Heart right ventricle (tissue), 16 donors: ENCODE results near the gene STK11. TPM values are rescaled to one million over a fixed set of nuclear protein-coding genes. Genes with fewer than 3 reads are reported as not detected.

Experiments used
- ATAC-seq, 8 donors: fragments of 200-7000 bp; cut with Tn5 transposase; one replicate each; pipeline ENCODE4 v1.9.1; 2020; ENCODE audit warnings: mild to moderate bottlenecking in 8 of 8, moderate library complexity in 8 of 8, moderate number of reproducible peaks in 1 of 8
- DNase-seq, 2 donors: peaks; one replicate each; pipeline ENCODE4 v3.0.0-alpha.2; 2020
- H3K27ac ChIP-seq, 10 donors: fragments of 200-600 bp; sonication (generic) in 2 of 10; one replicate each; pipeline versions ENCODE4 v1.5.0 to v1.8.0; 2020 to 2022; ENCODE audit warnings: mild to moderate bottlenecking in 3 of 10
- H3K27me3 ChIP-seq, 7 donors: fragments of 200-600 bp; one replicate each; pipeline ENCODE4 v1.8.0; 2021 to 2022; ENCODE audit warnings: mild to moderate bottlenecking in 2 of 7
- H3K36me3 ChIP-seq, 9 donors: fragments of 200-600 bp; sonication (generic) in 1 of 9; one replicate each; pipeline versions ENCODE4 v1.5.0 to v1.8.0; 2020 to 2022; ENCODE audit warnings: mild to moderate bottlenecking in 2 of 9
- H3K4me1 ChIP-seq, 9 donors: fragments of 200-600 bp; sonication (generic) in 1 of 9; one replicate each; pipeline versions ENCODE4 v1.5.0 to v1.8.0; 2020 to 2022; ENCODE audit warnings: mild to moderate bottlenecking in 4 of 9
- H3K4me3 ChIP-seq, 10 donors: fragments of 200-600 bp; sonication (generic) in 2 of 10; one replicate each; pipeline versions ENCODE4 v1.5.0 to v1.8.0; 2020 to 2022; ENCODE audit warnings: mild to moderate bottlenecking in 7 of 10, moderate library complexity in 2 of 10
- H3K9me3 ChIP-seq, 11 donors: fragments of 200-600 bp in 10 of 11; sonication (generic) in 2 of 11; one replicate each; pipeline versions ENCODE4 v1.5.0 to v1.8.0; 2013 to 2022; ENCODE audit warnings: mild to moderate bottlenecking in 2 of 11, control low read depth in 1 of 11, moderate library complexity in 1 of 11
- CTCF ChIP-seq, 9 donors: fragments of 200-600 bp; sonication (generic) in 2 of 9; IDR thresholded peaks; one replicate each; pipeline versions ENCODE4 v1.5.0 to v1.8.0; 2021 to 2022; ENCODE audit warnings: antibody characterized with exemption in 9 of 9, mild to moderate bottlenecking in 5 of 9, moderate library complexity in 1 of 9
- WGBS, 2 donors: extraction: QIAGEN DNeasy Blood & Tissue Kit; methylation state at CpG; one replicate each; pipeline ENCODE4 v1.1.7; 2013; ENCODE audit warnings: inconsistent platforms in 1 of 2; 5-methylcytosine and 5-hydroxymethylcytosine counted together
- intact Hi-C, 10 donors: fragments of 100-400 bp; cut with DNase I; formaldehyde crosslinking; loops; one replicate each; pipeline versions ENCODE4 v1.11.1 to v1.14.2; 2022
- polyA plus RNA-seq, 2 donors: library from polyadenylated mRNA; stranded (reverse); fragments of 200-250 nt; gene quantifications; one replicate each; pipeline ENCODE4 v1.2.3, GENCODE V29; 2013
- total RNA-seq, 10 donors: library from RNA; stranded (reverse); fragmentation: NEBNext Ultra II Directional in 3 of 10; extraction: Animal tissue kit (Norgen Biotek cat#: 25700) in 3 of 10; gene quantifications; one replicate each; pipeline versions ENCODE4 v1.2.1 to v1.2.4, GENCODE V29; 2021 to 2023
- donor health status: Arrhythmogenic right ventricular cardiomyopathy.
- donor health status: ischemic (EF 13 %, LVEDD 7.1; RV severe dilation, severe dysfunction).
- donor health status: healthy with polysubstance abuse.
- donor health status: DM: no; HTN: yes; CAD: no.
- donor health status: DM: no; HTN: no; CAD: no.
- donor health status: ischemic (EF 25% LVEDD 6.9; RV normal size, moderate dysfunction).
- donor health status: ischemic (EF 25% LVEDD 5.7; RV mildly dilated, moderate dysfunction).
- donor health status: healthy.
- donor health status: DM: yes; HTN: yes; CAD: no.
- donor health status: Ischemic cardiomyopathy.
- donor health status: ischemic (EF 35%, LVEDD 5.7; RV mildly dilated, moderate dysfunction).
- donor health status: nonischemic (EF 11% LVEDD 7.7; RV severe dilation, severe dysfunction).
- donor health status: DM: yes; HTN: yes; CAD: no.
- donor health status: PGD.
- donor health status: ischemic (EF 29% LVEDD 5.4; RV normal size, mild dysfunction).
- donor health status: nonischemic (EF 23%, LVEDD 6.1; RV moderate dilation, normal function).

STK11 gene
- total and polyA plus RNA-seq, 12 donors = 41.1 to 71.6 (median 46.6) TPM

GRCh38 chr19:1173159-1173844, 32.3 kb upstream of the STK11 start:
- no peak for TF ChIP-seq CTCF (IDR thresholded peaks at IDR 0.05)
- H3K4me3 ChIP-seq = peak overlapping the region; percentile 71 to 96 (median 80)
- H3K36me3 ChIP-seq = peaks cover 0 to 23% (median 0%) of the 10 kb centered on the region in 9 donors
- 3 to 4% methylated on average over 47 of the region's 47 CpGs for WGBS, 2 donors
- peak overlapping the region; percentile 70 to 98 (median 92) for H3K27ac ChIP-seq
- H3K9me3 ChIP-seq = no peaks in the 10 kb centered on the region
- ATAC-seq (peak; percentile 0 to 22 (median 10)), DNase-seq (no peak)
- intact Hi-C loops = loop anchor here in 7 of 10 donors (5.0 to 10.0 kb wide), 3 partner anchors 41 to 61 kb away; no protein-coding TSS in a partner anchor
- peaks cover 0 to 80% (median 20%) of the 10 kb centered on the region in 9 donors for H3K4me1 ChIP-seq
- H3K27me3 ChIP-seq = no peaks in the 10 kb centered on the region

DNA sequence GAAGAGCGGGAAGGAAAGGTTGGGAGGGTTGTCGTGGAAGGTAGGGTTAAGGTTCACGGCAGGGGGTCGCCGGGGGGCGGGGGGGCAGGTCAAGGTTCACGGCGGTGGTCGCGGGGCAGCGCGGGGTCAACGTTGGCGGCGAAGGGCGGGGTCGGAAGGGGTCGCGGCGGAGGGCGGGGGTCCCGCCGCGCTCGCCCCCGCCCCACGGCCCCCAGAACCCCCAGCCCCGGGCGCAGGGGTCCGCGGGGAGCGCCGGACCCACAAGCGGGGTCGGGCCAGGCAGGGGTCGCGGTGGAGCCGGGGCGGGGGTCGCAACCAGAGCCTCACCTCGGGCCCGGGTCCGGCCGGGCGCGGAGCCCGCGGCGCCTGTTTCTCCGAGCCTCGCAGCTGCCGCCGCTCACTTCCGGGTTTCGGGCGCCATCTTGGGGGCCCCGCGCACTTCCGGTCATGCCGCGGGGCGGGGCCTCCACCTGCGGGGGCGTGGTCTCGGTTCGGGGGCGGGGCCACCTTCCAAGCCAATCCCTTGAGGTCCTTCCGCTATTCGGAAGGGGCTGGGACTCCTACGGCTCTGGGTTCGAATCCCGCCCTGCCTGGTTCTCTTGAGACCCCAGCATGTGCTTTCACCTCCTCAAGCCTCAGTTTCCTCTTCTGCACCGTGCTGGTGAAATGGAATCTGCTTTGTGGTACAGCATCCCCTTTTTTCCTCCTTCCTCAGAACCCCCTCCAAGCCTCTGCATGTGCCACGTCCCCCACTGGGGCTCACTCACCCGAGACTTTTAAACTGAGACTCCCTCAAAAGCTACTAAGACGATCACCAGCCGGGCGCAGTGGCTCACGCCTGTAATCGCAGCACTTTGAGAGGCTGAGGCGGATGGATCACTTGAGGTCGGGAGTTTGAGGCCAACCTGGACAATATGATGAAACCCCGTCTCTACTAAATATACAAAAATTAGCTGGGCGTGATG, 31.5 kb upstream of the STK11 start, which contains the start of gene SBNO2:
Gene SBNO2, minus strand, starts transcription at position 424 of the 965 bp plus-strand sequence. CDS start 19,992 bp downstream, outside the sequence.
- intact Hi-C loops = loop anchor here in 7 of 10 donors (5.0 to 10.0 kb wide), 3 partner anchors 42 to 62 kb away; no protein-coding TSS in a partner anchor

GRCh38 chr19:1177322-1178114, 28.1 kb upstream of the STK11 start:
- Histone ChIP-seq H3K9me3 (no peaks in the 10 kb centered on the region), H3K27me3 (peaks cover 0 to 4% (median 0%) of the 10 kb centered on the region in 7 donors), H3K4me1 (peaks cover 0 to 61% (median 12%) of the 10 kb centered on the region in 9 donors), H3K36me3 (no peaks in the 10 kb centered on the region), H3K27ac (peak overlapping the region in 1 of 10 donors; percentile 83), H3K4me3 (no peak overlapping the region)
- intact Hi-C loops = loop anchor here in 1 of 10 donors (10.0 kb wide), 1 partner anchor 53 kb away; no protein-coding TSS in a partner anchor
- ATAC-seq = no peak
- 74 to 75% methylated on average over 25 of the region's 25 CpGs for WGBS, 2 donors
- no peak for DNase-seq
- no peak for TF ChIP-seq CTCF (IDR thresholded peaks at IDR 0.05)

More for the DNA sequence above, 31.5 kb upstream of the STK11 start, which contains the start of gene SBNO2:
- WGBS, 2 donors = 13 to 17% methylated on average over 66 to 84 of the region's 84 CpGs
- H3K4me1 ChIP-seq = peaks cover 0 to 74% (median 20%) of the 10 kb centered on the region in 9 donors
- no peaks in the 10 kb centered on the region for H3K27me3 ChIP-seq
- no peaks in the 10 kb centered on the region for H3K9me3 ChIP-seq
- H3K36me3 ChIP-seq = peaks cover 0 to 15% (median 0%) of the 10 kb centered on the region in 9 donors
- no peak for TF ChIP-seq CTCF (IDR thresholded peaks at IDR 0.05)
- peak within 1 kb of the TSS; percentile 71 to 96 (median 80) for H3K4me3 ChIP-seq
- ATAC-seq (peak; percentile 78 to 92 (median 87)), DNase-seq (peak; percentile 87 to 93)
- peak within 1 kb of the TSS; percentile 70 to 98 (median 92) for H3K27ac ChIP-seq
